GM21423 (cell line): ENCODE results near the gene LYPD5.

Experiments
- ATAC-seq: cut with Tn5 transposase; IDR thresholded peaks from one replicate; pipeline ENCODE4 v1.9.1; 2021; ENCODE audit warnings: mild to moderate bottlenecking, moderate library complexity; ENCODE audit not compliant: unreplicated experiment

LYPD5 gene

DNA sequence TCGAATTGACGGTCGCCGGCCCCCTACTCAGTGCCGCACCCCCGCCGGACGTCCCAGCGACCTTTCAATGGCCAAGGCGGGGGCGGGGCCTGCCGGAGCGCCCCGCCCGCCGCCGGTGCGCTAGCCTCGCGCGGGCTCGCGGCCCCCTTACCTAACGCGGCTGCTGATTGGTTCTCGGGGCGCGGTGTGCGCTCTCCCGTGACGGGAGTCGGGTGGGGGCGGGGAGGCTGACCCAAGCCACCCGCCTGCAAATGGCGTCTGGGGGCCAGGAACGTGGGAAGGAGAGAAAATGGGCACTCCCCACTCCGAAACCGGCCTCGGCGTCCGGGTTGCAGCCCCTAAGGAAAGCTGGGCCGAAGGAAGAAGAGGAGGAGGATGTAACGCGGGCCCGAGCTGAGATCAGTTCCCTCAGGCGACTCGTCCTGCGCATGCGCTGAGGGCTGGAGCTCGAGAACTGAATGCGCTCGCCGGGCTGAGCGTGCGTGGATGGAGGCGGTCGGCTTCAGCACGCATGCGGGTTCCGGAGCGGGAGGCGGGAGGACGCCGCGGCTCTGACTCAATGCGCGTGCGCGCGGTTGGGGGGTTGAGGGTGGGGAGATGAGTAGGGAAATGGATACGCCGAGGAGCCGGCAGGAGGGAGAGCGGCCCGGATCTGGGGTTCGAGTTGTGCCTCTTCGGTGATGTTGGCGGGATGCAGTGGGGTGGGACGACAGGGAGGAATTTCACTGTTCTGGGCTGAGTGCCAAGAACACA, 47.6 kb downstream of the LYPD5 start, which contains the start of gene SMG9:
SMG9 (minus strand) TSS at position 460 of the 753 bp plus-strand sequence. CDS start 4,221 bp downstream, outside the sequence.
- ATAC-seq = peak; percentile 52

DNA sequence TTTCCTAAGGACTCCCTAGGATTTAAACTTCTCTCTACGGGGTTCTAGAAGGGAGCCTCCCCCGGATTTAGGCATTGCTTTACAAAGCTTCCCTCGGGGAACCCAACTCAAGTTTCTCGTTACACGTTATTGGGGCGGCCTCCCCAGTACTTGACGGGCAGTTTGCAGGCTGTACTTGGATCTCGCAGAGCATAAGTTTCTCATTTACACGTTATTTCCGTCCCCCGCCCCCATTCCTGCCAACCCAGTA, 48.1 kb downstream of the LYPD5 start:
- ATAC-seq = no peak

DNA sequence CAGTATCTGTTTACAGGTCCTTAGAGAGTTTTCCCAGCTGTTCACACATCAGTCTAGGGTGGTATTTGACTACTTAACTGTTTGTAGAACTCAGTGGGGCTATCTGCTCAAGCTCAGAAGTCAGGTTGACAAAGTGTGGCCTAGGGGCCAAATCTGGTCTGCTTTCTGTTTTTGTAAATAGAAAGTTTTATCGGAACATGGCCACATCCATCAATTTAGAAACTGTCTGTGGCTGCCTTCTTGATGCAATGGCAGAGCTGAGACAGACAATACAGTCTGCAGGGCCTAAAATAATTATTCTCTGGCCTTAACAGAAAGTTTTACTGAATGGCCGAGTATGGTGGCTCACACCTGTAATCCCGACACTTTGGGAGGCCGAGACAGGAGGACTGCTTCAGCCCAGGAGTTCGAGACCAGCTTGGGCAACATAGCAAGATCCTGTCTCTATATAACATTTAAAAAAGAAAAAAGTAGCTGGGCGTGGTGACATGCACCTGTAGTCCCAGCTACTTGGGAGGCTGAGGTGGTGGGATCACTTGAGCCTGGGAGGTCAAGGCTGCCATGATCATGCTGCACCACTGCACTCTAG, 49.9 kb downstream of the LYPD5 start:
- no peak for ATAC-seq

DNA sequence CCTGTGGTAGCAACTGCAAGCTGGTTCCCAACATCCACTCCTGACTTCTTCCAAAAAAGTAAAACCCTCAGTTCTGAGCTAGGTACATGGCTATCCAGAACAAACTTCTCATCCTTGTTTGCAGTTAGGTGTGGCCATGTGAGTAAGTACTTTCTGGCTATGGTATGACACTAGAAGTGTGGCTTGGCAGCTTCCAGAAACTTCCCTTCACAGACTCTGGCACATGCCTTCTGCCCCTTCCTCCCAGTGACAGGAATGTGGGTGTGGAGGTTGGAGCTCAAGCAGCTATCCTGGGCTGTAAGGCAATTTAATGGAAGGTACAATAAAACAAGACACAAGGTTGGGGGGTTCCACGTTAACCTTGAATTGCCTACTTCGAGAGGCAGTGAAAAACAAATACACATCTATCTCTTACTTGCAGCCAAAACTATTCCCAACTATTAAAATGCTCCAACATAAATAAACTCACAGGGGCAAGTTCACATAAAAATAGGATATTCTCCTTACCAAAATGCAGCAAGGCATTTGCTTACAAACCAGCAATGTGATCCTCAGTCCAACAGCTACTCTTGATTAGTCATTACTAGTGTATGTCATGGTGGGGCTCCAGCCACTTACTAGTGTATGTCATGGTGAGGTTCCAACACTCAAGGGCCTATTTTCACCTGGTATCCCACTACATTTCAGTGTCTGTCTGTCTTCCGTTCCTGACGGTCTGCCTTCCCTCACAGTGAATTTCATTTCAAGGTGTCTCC, 50.6 kb downstream of the LYPD5 start:
- ATAC-seq = no peak

DNA sequence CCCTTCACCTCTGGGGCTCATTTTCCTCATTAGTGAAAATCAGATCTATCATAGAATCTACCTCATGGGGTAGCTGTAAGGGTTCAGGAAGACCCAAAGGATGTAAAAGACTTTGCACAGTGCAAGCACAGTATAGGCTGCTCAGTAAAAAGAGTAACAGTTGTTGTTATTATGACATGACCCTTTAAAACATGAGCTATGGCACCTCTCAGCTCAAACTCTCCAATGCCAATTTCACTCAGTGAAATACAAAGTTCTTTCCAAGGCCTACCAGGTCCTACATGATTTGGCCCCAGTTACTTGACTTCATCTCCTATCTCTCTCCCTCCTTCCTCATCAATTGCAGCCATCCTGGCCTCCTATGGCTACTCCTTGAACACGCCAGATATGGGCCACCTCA, 52.3 kb downstream of the LYPD5 start:
- no peak for ATAC-seq

DNA sequence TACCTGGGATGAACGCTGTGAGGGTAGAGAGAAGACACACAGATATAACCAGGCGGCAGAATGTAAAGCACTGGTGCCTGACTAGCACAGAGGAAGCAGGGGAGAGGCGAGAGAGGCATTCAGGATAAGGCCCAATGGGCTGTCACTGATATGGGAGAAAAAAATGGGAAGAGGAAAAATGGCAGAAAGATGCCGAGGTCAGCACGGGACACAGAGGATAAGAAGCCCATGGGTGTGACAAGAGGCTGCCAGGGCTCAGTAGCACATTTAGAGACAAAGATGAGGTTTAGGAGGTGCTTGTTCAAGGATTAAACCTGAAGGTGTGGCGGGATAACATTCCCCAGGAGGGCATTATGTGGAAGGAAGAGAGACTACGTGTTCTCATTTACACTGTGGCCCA, 53.1 kb downstream of the LYPD5 start:
- no peak for ATAC-seq

DNA sequence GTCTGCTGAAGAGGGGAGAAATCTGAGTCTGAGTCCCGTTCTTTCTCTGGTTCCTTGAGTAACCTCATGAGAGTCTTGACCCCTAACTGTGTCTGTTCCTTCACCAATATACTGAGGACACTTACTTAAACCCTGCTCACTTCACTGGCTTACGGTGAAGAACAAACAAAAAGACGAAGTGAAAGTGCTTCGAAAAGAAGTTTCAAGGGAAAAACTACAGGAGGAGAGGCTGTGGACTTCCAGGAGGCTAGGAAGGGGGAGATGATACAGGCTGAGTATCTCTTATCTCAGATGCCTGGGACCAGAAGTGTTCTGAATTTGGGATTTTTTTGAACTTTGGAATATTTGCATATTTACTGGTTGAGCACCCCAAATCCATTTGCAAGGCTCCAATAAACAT, 53.6 kb downstream of the LYPD5 start:
- no peak for ATAC-seq

DNA sequence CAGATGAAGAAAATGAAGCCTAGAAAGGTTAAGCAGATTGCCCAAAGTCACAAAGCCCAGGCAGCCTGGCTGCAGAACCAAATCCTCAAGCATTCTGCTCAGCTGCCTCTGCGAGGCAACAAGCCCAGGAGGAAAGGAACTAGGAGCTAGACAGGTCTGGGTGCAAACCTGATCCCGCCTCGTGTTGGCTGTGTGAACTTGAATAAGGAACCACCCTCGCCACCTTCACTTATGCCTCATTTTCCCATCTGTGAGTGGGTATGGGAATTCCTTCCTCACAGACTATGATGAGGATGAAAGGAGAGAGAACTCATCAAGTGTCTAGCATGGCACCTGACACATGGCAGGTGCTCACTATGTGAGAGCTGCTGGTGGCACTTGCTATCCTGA, 54.0 kb downstream of the LYPD5 start:
- no peak for ATAC-seq

DNA sequence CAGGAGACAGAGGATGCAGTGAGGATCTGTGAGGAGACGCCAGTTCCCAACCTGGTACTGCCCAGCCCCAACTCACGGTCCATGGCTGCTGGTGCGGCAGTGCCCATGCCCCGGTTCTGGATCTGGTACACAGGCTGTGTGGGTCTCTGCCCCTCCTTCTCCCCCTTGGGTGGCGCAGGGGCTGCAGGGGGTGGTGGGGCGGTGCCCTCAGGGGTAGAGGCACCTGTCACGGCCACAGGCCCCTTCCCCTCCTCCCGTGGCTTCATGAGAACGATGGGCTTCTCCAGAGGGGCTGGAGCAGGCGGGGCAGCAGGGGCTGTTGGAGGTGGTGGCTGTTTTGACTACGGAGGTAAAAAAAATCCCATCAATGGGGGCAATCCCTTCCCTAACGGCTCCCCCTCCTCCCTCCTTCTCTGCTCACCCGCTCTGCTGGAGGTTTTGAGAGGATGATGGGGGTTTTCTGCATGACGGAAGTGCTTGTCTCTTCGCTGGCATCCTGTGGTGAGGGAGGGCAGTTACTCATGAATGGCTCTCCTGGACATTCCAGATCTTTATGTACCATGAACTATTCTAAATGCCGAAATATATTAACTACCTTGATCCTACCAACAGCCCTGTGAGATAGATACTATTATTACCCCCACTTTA, 54.6 kb downstream of the LYPD5 start:
- no peak for ATAC-seq
